T-helper 1 cell treated with Interleukin-12 subunit alpha and Interleukin-12 subunit beta and Interleukin-4 antibody, amounts not matched to agents 30 μg/mL and 1 μg/mL, for 36 hours (primary cell): ENCODE results near the gene NUP210.
A peak's percentile ranks its signal among the peaks of the same experiment; 100 is the strongest.
"Not testable (repeated sequence)": the region's sequence is repeated elsewhere in the genome, so short reads cannot be mapped to it uniquely, and the experiment has no call there.

Experiments
- H3K27ac Mint-ChIP-seq: one replicate; pipeline ENCODE4 v1.8.0; 2021; ENCODE audit warnings: mild to moderate bottlenecking, mixed read lengths
- H3K27me3 Mint-ChIP-seq: one replicate; pipeline ENCODE4 v1.8.0; 2021; ENCODE audit warnings: low read depth, mixed read lengths
- H3K36me3 Mint-ChIP-seq: one replicate; pipeline ENCODE4 v1.8.0; 2021; ENCODE audit warnings: low read depth, mixed read lengths
- H3K4me1 Mint-ChIP-seq: one replicate; pipeline ENCODE4 v1.8.0; 2021; ENCODE audit warnings: low read depth, mixed read lengths
- H3K4me3 Mint-ChIP-seq: one replicate; pipeline ENCODE4 v1.8.0; 2021; ENCODE audit warnings: mild to moderate bottlenecking, moderate library complexity, mixed read lengths
- H3K9me3 Mint-ChIP-seq: one replicate; pipeline ENCODE4 v1.8.0; 2021; ENCODE audit warnings: mixed read lengths

NUP210 gene

GRCh38 chr3:13379201-13379830 is 40.8 kb downstream of the NUP210 start:
- H3K27me3 Mint-ChIP-seq = no peaks in the 10 kb centered on the region
- no peak overlapping the region for H3K4me3 Mint-ChIP-seq
- H3K9me3 Mint-ChIP-seq = no peaks in the 10 kb centered on the region
- peaks cover 34% of the 10 kb centered on the region for H3K36me3 Mint-ChIP-seq
- H3K4me1 Mint-ChIP-seq = peaks cover 10% of the 10 kb centered on the region
- H3K27ac Mint-ChIP-seq = no peak overlapping the region

- H3K27me3 Mint-ChIP-seq = no peaks in the 10 kb centered on the region
- peaks cover 34% of the 10 kb centered on the region for H3K36me3 Mint-ChIP-seq
- H3K27ac Mint-ChIP-seq = no peak overlapping the region
These were observed 42.0 kb downstream of the NUP210 start for GRCh38 chr3:13378155-13378554.

GRCh38 chr3:13377741-13378140 is 42.4 kb downstream of the NUP210 start:
- peaks cover 10% of the 10 kb centered on the region for H3K4me1 Mint-ChIP-seq
- peaks cover 34% of the 10 kb centered on the region for H3K36me3 Mint-ChIP-seq
- not testable (repeated sequence) for H3K9me3 Mint-ChIP-seq, H3K4me3 Mint-ChIP-seq, H3K27me3 Mint-ChIP-seq, H3K27ac Mint-ChIP-seq

More at GRCh38 chr3:13378155-13378554, 42.0 kb downstream of the NUP210 start:
- Mint-ChIP-seq H3K9me3 (no peaks in the 10 kb centered on the region), H3K4me3 (no peak overlapping the region), H3K4me1 (peaks cover 10% of the 10 kb centered on the region)

- Mint-ChIP-seq H3K9me3 (no peaks in the 10 kb centered on the region), H3K36me3 (peaks cover 34% of the 10 kb centered on the region), H3K27me3 (no peaks in the 10 kb centered on the region), H3K4me3 (no peak overlapping the region), H3K4me1 (peaks cover 8% of the 10 kb centered on the region), H3K27ac (no peak overlapping the region)
These were observed 43.1 kb downstream of the NUP210 start for GRCh38 chr3:13377021-13377420.

GRCh38 chr3:13376091-13376490 is 44.0 kb downstream of the NUP210 start:
- no peak overlapping the region for H3K27ac Mint-ChIP-seq
- H3K36me3 Mint-ChIP-seq = peaks cover 31% of the 10 kb centered on the region
- H3K4me1 Mint-ChIP-seq = peaks cover 8% of the 10 kb centered on the region
- no peak overlapping the region for H3K4me3 Mint-ChIP-seq
- H3K9me3 Mint-ChIP-seq = no peaks in the 10 kb centered on the region
- H3K27me3 Mint-ChIP-seq = no peaks in the 10 kb centered on the region

GRCh38 chr3:13375464-13375863 is 44.7 kb downstream of the NUP210 start:
- Mint-ChIP-seq H3K27ac (no peak overlapping the region), H3K4me1 (peaks cover 8% of the 10 kb centered on the region), H3K9me3 (no peaks in the 10 kb centered on the region), H3K4me3 (no peak overlapping the region), H3K27me3 (no peaks in the 10 kb centered on the region), H3K36me3 (peaks cover 34% of the 10 kb centered on the region)

- Mint-ChIP-seq H3K9me3 (no peaks in the 10 kb centered on the region), H3K36me3 (peaks cover 38% of the 10 kb centered on the region), H3K27ac (no peak overlapping the region), H3K27me3 (no peaks in the 10 kb centered on the region), H3K4me1 (peaks cover 6% of the 10 kb centered on the region), H3K4me3 (no peak overlapping the region)
These were observed 46.0 kb downstream of the NUP210 start for GRCh38 chr3:13373975-13374586.

GRCh38 chr3:13372656-13373055 is 47.5 kb downstream of the NUP210 start:
- Mint-ChIP-seq H3K4me1 (no peaks in the 10 kb centered on the region), H3K27me3 (no peaks in the 10 kb centered on the region), H3K4me3 (no peak overlapping the region), H3K9me3 (no peaks in the 10 kb centered on the region), H3K36me3 (peaks cover 31% of the 10 kb centered on the region), H3K27ac (no peak overlapping the region)

- H3K9me3 Mint-ChIP-seq = no peaks in the 10 kb centered on the region
- H3K4me3 Mint-ChIP-seq = no peak overlapping the region
- H3K4me1 Mint-ChIP-seq = no peaks in the 10 kb centered on the region
- H3K27ac Mint-ChIP-seq = no peak overlapping the region
- peaks cover 32% of the 10 kb centered on the region for H3K36me3 Mint-ChIP-seq
- H3K27me3 Mint-ChIP-seq = no peaks in the 10 kb centered on the region
These were observed 48.0 kb downstream of the NUP210 start for GRCh38 chr3:13372126-13372525.

GRCh38 chr3:13371100-13372075 is 48.7 kb downstream of the NUP210 start:
- Mint-ChIP-seq H3K4me1 (no peaks in the 10 kb centered on the region), H3K9me3 (no peaks in the 10 kb centered on the region), H3K27me3 (no peaks in the 10 kb centered on the region), H3K27ac (peak overlapping the region; percentile 68), H3K36me3 (peaks cover 32% of the 10 kb centered on the region), H3K4me3 (no peak overlapping the region)

GRCh38 chr3:13370609-13371008 is 49.5 kb downstream of the NUP210 start:
- Mint-ChIP-seq H3K9me3 (no peaks in the 10 kb centered on the region), H3K27ac (no peak overlapping the region), H3K36me3 (peaks cover 35% of the 10 kb centered on the region), H3K4me1 (no peaks in the 10 kb centered on the region), H3K27me3 (no peaks in the 10 kb centered on the region), H3K4me3 (no peak overlapping the region)

- Mint-ChIP-seq H3K27ac (no peak overlapping the region), H3K36me3 (peaks cover 34% of the 10 kb centered on the region), H3K27me3 (no peaks in the 10 kb centered on the region), H3K4me1 (no peaks in the 10 kb centered on the region), H3K9me3 (no peaks in the 10 kb centered on the region), H3K4me3 (no peak overlapping the region)
These were observed 50.1 kb downstream of the NUP210 start for GRCh38 chr3:13370055-13370454.

GRCh38 chr3:13368834-13369233 is 51.3 kb downstream of the NUP210 start:
- Mint-ChIP-seq H3K27ac (no peak overlapping the region), H3K4me3 (no peak overlapping the region), H3K9me3 (no peaks in the 10 kb centered on the region), H3K36me3 (peaks cover 36% of the 10 kb centered on the region), H3K27me3 (no peaks in the 10 kb centered on the region), H3K4me1 (no peaks in the 10 kb centered on the region)

GRCh38 chr3:13367728-13368127 is 52.4 kb downstream of the NUP210 start:
- Mint-ChIP-seq H3K4me1 (peaks cover 2% of the 10 kb centered on the region), H3K27me3 (no peaks in the 10 kb centered on the region), H3K9me3 (no peaks in the 10 kb centered on the region), H3K36me3 (peaks cover 43% of the 10 kb centered on the region), H3K4me3 (no peak overlapping the region), H3K27ac (no peak overlapping the region)
